Breast epithelium (tissue), 3 donors: Measurements from ENCODE around the gene UBP1.

Experiments used
- CTCF ChIP-seq, 3 donors: fragments of 450-650 bp; IDR thresholded peaks; one replicate each; pipeline ENCODE4 v1.5.1; 2016 to 2017; ENCODE audit warnings: antibody characterized with exemption in 3 of 3, mild to moderate bottlenecking in 3 of 3, moderate library complexity in 3 of 3
- POLR2A ChIP-seq: fragments of 450-650 bp; IDR thresholded peaks from one replicate; pipeline ENCODE4 v1.6.1; 2016; ENCODE audit warnings: antibody characterized with exemption, mild to moderate bottlenecking, moderate library complexity

DNA sequence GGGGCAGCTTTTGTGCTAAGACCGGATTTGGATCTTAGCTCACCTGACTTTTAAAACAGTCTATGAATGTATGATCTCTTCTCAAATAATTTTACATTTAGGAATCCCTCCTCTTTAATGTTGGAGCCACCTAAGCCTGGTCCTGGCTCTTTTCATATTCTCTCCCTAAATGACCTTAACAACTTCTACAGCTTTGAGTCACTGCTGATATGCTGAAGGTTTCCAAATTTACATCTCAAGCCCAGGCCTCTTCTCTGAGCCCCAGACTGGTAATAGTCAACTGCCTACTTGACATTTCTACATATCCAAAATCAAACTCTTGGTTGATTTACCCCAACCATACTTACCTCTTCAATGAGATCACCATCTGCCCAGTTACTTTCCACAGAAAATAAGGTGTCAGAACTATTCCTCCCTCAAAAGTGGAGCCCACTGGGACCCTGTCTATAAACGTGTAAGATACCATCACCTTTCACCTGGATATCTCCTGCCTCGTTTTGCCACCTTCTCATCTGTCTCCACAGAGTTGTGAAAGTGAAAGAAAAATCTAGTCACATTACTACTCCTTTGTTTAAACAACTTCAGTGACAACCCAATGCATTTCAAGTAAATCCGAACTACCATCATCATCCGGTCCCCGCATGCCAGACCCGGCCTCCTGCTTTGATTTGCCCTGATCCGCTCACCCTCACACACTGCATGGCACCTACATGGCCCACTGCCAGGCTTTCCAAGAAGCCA, 48.8 kb downstream of the UBP1 start:
- no peak for TF ChIP-seq CTCF (IDR thresholded peaks at IDR 0.05)
- no peak for TF ChIP-seq POLR2A
